Ovary (tissue), 3 donors: ENCODE measurements around the gene ALDH1A1.

Experiments used
- EP300 ChIP-seq: sonication (generic); formaldehyde crosslinking; IDR thresholded peaks from one replicate; pipeline ENCODE4 v1.6.1; 2017; ENCODE audit warnings: antibody characterized with exemption
- POLR2A ChIP-seq: fragments of 450-650 bp; IDR thresholded peaks from one replicate; pipeline ENCODE4 v1.6.1; 2017; ENCODE audit warnings: antibody characterized with exemption, mild to moderate bottlenecking, moderate library complexity
- TF ChIP-seq, protein P1 (sequence below), 3 donors: fragments of 450-650 bp in 2 of 3; fragments of 200-600 bp in 1 of 3; IDR thresholded peaks; one replicate each; pipeline versions ENCODE4 v1.5.1 to v1.8.0; 2016 to 2022; ENCODE audit warnings: antibody characterized with exemption in 3 of 3, mild to moderate bottlenecking in 1 of 3
- donor health status: DM: no; HTN: no; CAD: no.

DNA sequence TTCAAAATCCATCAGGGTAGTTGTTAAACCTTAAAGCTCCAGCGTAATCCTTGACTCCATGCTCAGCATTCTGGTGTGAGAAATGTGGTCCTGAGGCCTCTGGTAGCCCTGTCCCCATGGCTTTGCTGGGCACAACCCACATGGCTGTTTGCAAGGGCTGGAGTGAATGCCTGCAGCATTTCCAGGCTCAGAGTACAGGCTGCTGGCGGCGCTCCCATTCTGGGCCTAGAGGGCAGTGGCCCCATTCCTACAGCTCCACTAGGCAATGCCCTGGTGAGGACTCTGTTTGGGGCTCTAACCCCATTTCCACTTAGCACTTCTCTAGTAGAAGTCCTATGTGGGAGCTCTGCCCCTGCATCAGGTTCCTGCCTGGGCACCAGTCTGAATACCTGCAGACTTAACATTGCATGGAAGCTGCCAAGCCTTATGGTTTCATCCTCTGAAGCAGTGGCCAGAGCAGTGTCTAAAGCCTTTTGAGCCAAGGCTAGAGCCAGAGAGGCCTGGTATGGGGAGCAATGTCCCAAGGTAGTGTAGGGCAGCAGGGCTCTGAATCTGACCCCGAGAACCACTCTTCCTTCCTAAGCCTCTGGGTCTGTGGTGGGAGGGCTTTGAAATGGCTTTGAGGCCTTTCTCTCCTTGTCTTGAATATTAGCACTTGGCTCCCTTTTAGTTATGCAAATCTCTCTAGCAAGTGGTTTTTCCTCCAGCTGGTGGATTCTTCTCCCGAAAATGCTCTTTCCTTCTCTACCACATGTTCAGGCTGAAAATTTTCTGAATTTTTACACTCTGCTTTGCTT, 5.8 kb upstream of the ALDH1A1 start:
- TF ChIP-seq, protein P1, sequence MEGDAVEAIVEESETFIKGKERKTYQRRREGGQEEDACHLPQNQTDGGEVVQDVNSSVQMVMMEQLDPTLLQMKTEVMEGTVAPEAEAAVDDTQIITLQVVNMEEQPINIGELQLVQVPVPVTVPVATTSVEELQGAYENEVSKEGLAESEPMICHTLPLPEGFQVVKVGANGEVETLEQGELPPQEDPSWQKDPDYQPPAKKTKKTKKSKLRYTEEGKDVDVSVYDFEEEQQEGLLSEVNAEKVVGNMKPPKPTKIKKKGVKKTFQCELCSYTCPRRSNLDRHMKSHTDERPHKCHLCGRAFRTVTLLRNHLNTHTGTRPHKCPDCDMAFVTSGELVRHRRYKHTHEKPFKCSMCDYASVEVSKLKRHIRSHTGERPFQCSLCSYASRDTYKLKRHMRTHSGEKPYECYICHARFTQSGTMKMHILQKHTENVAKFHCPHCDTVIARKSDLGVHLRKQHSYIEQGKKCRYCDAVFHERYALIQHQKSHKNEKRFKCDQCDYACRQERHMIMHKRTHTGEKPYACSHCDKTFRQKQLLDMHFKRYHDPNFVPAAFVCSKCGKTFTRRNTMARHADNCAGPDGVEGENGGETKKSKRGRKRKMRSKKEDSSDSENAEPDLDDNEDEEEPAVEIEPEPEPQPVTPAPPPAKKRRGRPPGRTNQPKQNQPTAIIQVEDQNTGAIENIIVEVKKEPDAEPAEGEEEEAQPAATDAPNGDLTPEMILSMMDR (IDR thresholded peaks at IDR 0.05): no peak
- TF ChIP-seq POLR2A (no peak), EP300 (no peak)
